Activated CD4-positive, alpha-beta T cell treated with anti-CD3 and anti-CD28 coated beads, Interleukin-2, amount 50 U/mL, for 24 hours (primary cell): ENCODE data around the gene CELF1.
A peak's percentile ranks its signal among the peaks of the same experiment; 100 is the strongest.

Experiments
- DNase-seq, 2 donors: peaks; one replicate each; pipeline ENCODE4 v3.0.0-alpha.2; 2020; ENCODE audit warnings: low read depth in 1 of 2, low spot score in 1 of 2

Gene CELF1

GRCh38 chr11:47552566-47553405, at the start of gene CELF1:
CELF1 (minus strand) TSS chr11:47553132; CDS start chr11:47499523, 53,609 bp downstream.
- peak; percentile 83 to 86 for DNase-seq

GRCh38 chr11:47599902-47600301, 47.0 kb upstream of the CELF1 start:
- DNase-seq = no peak

- no peak for DNase-seq
Observed at GRCh38 chr11:47595967-47596366, 43.0 kb upstream of the CELF1 start.

- DNase-seq = no peak
Observed at GRCh38 chr11:47595029-47595428, 42.1 kb upstream of the CELF1 start.

GRCh38 chr11:47593934-47594855, 41.3 kb upstream of the CELF1 start, which contains the start of gene C1QTNF4:
C1QTNF4 (minus strand) TSS chr11:47594411; CDS start chr11:47590810, 3,601 bp downstream.
- DNase-seq = no peak

- no peak for DNase-seq
Observed at GRCh38 chr11:47593492-47593933, 40.6 kb upstream of the CELF1 start.

- no peak for DNase-seq
Observed at GRCh38 chr11:47592970-47593369, 40.0 kb upstream of the CELF1 start.

- no peak for DNase-seq
Observed at GRCh38 chr11:47592251-47592650, 39.3 kb upstream of the CELF1 start.

- no peak for DNase-seq
Observed at GRCh38 chr11:47591764-47592163, 38.8 kb upstream of the CELF1 start.

- DNase-seq = no peak
Observed at GRCh38 chr11:47589977-47590861, 37.3 kb upstream of the CELF1 start.

- no peak for DNase-seq
Observed at GRCh38 chr11:47589584-47589976, 36.6 kb upstream of the CELF1 start.

- no peak for DNase-seq
Observed at GRCh38 chr11:47589118-47589517, 36.2 kb upstream of the CELF1 start.

- DNase-seq = no peak
Observed at GRCh38 chr11:47587723-47588326, 34.9 kb upstream of the CELF1 start.

GRCh38 chr11:47587039-47587716, 34.2 kb upstream of the CELF1 start:
- no peak for DNase-seq

- DNase-seq = no peak
Observed at GRCh38 chr11:47586098-47586855, 33.3 kb upstream of the CELF1 start, which contains the start of gene FAM180B. FAM180B (plus strand) TSS chr11:47586678; CDS start chr11:47586769, 91 bp downstream.

- DNase-seq = no peak
Observed at GRCh38 chr11:47583844-47584243, 30.9 kb upstream of the CELF1 start.

- peak; percentile 85 to 89 for DNase-seq
Observed at GRCh38 chr11:47578524-47579494, 25.9 kb upstream of the CELF1 start, which contains the start of the genes KBTBD4 and NDUFS3. KBTBD4 (minus strand) TSS chr11:47578970; CDS start chr11:47578951, 19 bp downstream. NDUFS3 (plus strand) TSS chr11:47579074; CDS start chr11:47579092, 18 bp downstream.
